Osteoblast (primary cell): ENCODE data around the gene TMEM179. TPM values are rescaled to one million over a fixed set of nuclear protein-coding genes. Genes with fewer than 3 reads are reported as not detected.
"Not testable (repeated sequence)": the region's sequence is repeated elsewhere in the genome, so short reads cannot be mapped to it uniquely, and the experiment has no call there.

ENCODE experiments used
- DNase-seq: peaks from one replicate; pipeline ENCODE4 v3.0.0; 2011; ENCODE audit warnings: low spot score, mixed read lengths; ENCODE audit not compliant: insufficient read length; ENCODE audit errors: missing footprints
- H2AFZ ChIP-seq: 2 replicates; pipeline ENCODE4 v1.6.0; 2011; ENCODE audit warnings: mild to moderate bottlenecking, low read length
- H3K27ac ChIP-seq: 2 replicates; pipeline ENCODE4 v1.5.1; 2011; ENCODE audit warnings: mild to moderate bottlenecking, low read depth, low read length, moderate library complexity
- H3K27me3 ChIP-seq: 2 replicates; pipeline ENCODE4 v1.6.0; 2012; ENCODE audit warnings: mild to moderate bottlenecking, control low read depth, inconsistent platforms, low read length, moderate library complexity; ENCODE audit not compliant: insufficient read depth
- H3K36me3 ChIP-seq: 2 replicates; pipeline ENCODE4 v1.5.1; 2011; ENCODE audit warnings: mild to moderate bottlenecking, low read length, control low read depth, moderate library complexity; ENCODE audit not compliant: insufficient read depth
- H3K4me1 ChIP-seq: 2 replicates; pipeline ENCODE4 v1.5.1; 2011; ENCODE audit warnings: mild to moderate bottlenecking, low read length, control low read depth, moderate library complexity; ENCODE audit not compliant: insufficient read depth
- H3K4me2 ChIP-seq: 2 replicates; pipeline ENCODE4 v1.6.0; 2011; ENCODE audit warnings: mild to moderate bottlenecking, low read length; ENCODE audit not compliant: insufficient read depth
- H3K4me3 ChIP-seq: fragments of 200-600 bp; sonication (generic); 3 replicates; pipeline ENCODE4 v1.5.1; 2012; ENCODE audit warnings: mild to moderate bottlenecking, low read length, inconsistent platforms; ENCODE audit not compliant: insufficient read depth
- H3K79me2 ChIP-seq: 2 replicates; pipeline ENCODE4 v1.6.0; 2012; ENCODE audit warnings: mild to moderate bottlenecking, low read length, control low read depth, inconsistent platforms; ENCODE audit not compliant: insufficient read depth
- H3K9me3 ChIP-seq: 2 replicates; pipeline ENCODE4 v1.5.1; 2011; ENCODE audit warnings: low read depth, low read length, control low read depth
- H4K20me1 ChIP-seq: 2 replicates; pipeline ENCODE4 v1.6.0; 2012; ENCODE audit warnings: mild to moderate bottlenecking, low read length, control low read depth; ENCODE audit not compliant: insufficient read depth
- total RNA-seq: library from RNA; depleted of rRNA; stranded (reverse); fragments of >200 nt; gene quantifications from 2 replicates; pipeline ENCODE4 v1.2.3, GENCODE V29; 2012
- TF ChIP-seq, protein P1 (sequence below): IDR thresholded peaks from 2 replicates; pipeline ENCODE4 v1.5.1; 2011; ENCODE audit warnings: mild to moderate bottlenecking, low read depth, low read length, moderate library complexity; ENCODE audit errors: extremely low read depth

The TMEM179 gene
- total RNA-seq, 1 donor, result not detected

DNA sequence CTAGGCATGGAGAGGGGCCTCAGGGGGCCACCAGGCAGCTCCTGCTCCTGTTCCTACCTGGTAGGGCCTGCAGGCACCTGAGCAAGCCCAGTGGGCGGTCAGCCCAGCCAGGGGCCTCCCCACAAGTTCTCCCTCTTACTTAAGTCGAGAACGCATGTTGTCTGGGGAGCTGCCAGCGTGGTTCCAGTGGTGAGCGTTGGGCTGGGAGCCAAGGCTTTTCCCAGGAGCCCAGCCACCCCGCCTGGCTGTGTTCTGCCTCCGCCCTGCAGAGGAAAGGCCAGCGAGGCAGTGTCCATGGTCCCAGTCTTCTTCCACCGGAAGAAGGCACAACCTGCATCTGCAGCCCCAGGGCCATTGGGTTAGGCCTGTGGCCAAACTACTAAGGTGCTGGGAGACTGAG, 23.6 kb downstream of the TMEM179 start:
- no peaks in the 10 kb centered on the region for H3K4me1 ChIP-seq
- H3K36me3 ChIP-seq, result no peaks in the 10 kb centered on the region
- H3K4me2 ChIP-seq, result no peak overlapping the region
- H4K20me1 ChIP-seq, result no peaks in the 10 kb centered on the region
- no peak for DNase-seq
- TF ChIP-seq, protein P1, sequence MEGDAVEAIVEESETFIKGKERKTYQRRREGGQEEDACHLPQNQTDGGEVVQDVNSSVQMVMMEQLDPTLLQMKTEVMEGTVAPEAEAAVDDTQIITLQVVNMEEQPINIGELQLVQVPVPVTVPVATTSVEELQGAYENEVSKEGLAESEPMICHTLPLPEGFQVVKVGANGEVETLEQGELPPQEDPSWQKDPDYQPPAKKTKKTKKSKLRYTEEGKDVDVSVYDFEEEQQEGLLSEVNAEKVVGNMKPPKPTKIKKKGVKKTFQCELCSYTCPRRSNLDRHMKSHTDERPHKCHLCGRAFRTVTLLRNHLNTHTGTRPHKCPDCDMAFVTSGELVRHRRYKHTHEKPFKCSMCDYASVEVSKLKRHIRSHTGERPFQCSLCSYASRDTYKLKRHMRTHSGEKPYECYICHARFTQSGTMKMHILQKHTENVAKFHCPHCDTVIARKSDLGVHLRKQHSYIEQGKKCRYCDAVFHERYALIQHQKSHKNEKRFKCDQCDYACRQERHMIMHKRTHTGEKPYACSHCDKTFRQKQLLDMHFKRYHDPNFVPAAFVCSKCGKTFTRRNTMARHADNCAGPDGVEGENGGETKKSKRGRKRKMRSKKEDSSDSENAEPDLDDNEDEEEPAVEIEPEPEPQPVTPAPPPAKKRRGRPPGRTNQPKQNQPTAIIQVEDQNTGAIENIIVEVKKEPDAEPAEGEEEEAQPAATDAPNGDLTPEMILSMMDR, result no peak
- peaks cover 15% of the 10 kb centered on the region for H3K27me3 ChIP-seq
- no peak overlapping the region for H3K27ac ChIP-seq
- H3K9me3 ChIP-seq, result no peaks in the 10 kb centered on the region
- no peak overlapping the region for H2AFZ ChIP-seq
- no peaks in the 10 kb centered on the region for H3K79me2 ChIP-seq
- no peak overlapping the region for H3K4me3 ChIP-seq

GRCh38 chr14:104579939-104580338, 24.6 kb downstream of the TMEM179 start:
- H3K4me1 ChIP-seq, H3K4me2 ChIP-seq, H3K27ac ChIP-seq, H2AFZ ChIP-seq, H3K9me3 ChIP-seq, H3K4me3 ChIP-seq, DNase-seq, H3K79me2 ChIP-seq, H3K36me3 ChIP-seq, H4K20me1 ChIP-seq: not testable (repeated sequence)
- peaks cover 15% of the 10 kb centered on the region for H3K27me3 ChIP-seq

DNA sequence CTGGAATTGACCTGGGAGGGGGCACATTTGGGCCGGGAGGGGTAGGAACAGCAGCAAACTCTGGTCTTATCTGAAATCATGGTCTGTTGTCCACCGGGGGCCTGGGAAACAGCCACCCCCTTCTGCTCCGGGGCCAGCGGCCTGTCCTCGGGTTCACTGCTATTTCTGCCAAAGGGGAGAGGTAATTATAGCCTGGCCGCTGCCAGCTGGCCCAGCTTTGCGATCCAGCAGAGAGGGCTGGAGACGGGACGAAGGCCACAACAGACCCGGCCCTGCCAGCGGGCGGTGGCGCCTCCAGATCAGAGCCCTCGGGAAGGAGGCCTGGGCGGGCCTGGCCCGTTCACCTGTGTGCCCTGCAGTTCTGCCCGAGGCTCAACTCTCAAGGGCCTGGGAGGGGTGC, 25.1 kb downstream of the TMEM179 start, which contains the start of gene C14orf180:
TSS of gene C14orf180 (plus strand) at position 258 of the 400 bp plus-strand sequence. CDS start 6,667 bp downstream, outside the sequence.
- H3K4me2 ChIP-seq, result no peak within 1 kb of the TSS
- no peak within 1 kb of the TSS for H3K27ac ChIP-seq
- H3K4me3 ChIP-seq, result no peak within 1 kb of the TSS
- H3K36me3 ChIP-seq, result no peaks in the 10 kb centered on the region
- TF ChIP-seq, protein P1, result no peak
- H3K4me1 ChIP-seq, result no peaks in the 10 kb centered on the region
- no peak for DNase-seq
- H3K9me3 ChIP-seq, result no peaks in the 10 kb centered on the region
- H2AFZ ChIP-seq, result no peak within 1 kb of the TSS
- H3K27me3 ChIP-seq, result peaks cover 15% of the 10 kb centered on the region
- H3K79me2 ChIP-seq, result no peaks in the 10 kb centered on the region
- no peaks in the 10 kb centered on the region for H4K20me1 ChIP-seq

- no peak overlapping the region for H2AFZ ChIP-seq
- H3K27me3 ChIP-seq, result peaks cover 15% of the 10 kb centered on the region
- no peaks in the 10 kb centered on the region for H3K9me3 ChIP-seq
Measured at GRCh38 chr14:104578321-104578720, 26.3 kb downstream of the TMEM179 start.

More at GRCh38 chr14:104578321-104578720, 26.3 kb downstream of the TMEM179 start:
- H3K27ac ChIP-seq, result no peak overlapping the region
- TF ChIP-seq, protein P1, result no peak
- H3K4me2 ChIP-seq, result no peak overlapping the region
- no peaks in the 10 kb centered on the region for H3K4me1 ChIP-seq
- H4K20me1 ChIP-seq, result no peaks in the 10 kb centered on the region
- H3K79me2 ChIP-seq, result no peaks in the 10 kb centered on the region
- H3K36me3 ChIP-seq, result no peaks in the 10 kb centered on the region
- no peak for DNase-seq
- no peak overlapping the region for H3K4me3 ChIP-seq
